Measurements from ENCODE around the gene EYS.

DNA sequence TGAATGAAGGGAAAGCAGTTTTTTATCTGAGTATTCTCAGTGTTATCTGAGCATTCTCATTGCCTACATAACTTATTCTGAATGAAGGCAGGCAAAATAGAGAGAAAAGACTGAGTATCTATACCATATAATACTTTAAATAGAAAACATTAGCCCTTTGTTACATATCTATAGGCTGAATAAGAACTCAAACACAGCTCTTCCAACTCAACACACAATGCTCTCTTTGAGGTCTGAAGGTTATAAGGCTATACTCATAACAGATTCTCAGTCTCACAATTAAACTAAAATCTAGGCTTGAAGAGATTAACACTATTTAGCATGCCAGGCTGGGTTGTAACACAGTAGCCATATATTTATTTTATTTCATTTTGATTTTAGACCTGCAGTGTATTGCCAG lies 56.9 kb downstream of the EYS start:
- TF ChIP-seq CTCF (IDR thresholded peaks at IDR 0.05; ENCODE audit: low read length), result no peak
- TF ChIP-seq EZH2phosphoT487 (IDR thresholded peaks at IDR 0.05; ENCODE audit: low read length), result no peak

Data from MM.1S (cell line).